Tibial artery (tissue), 4 donors: ENCODE measurements around the gene ATE1.

ENCODE experiments used
- DNase-seq, 2 donors: peaks; one replicate each; pipeline ENCODE4 v3.0.0-alpha.2; 2019
- H3K27ac ChIP-seq, 2 donors: fragments of 200-600 bp; sonication (generic) in 1 of 2; 1 replicate in 1 of 2; 2 replicates in 1 of 2; pipeline ENCODE4 v1.5.1; 2018 to 2019; ENCODE audit warnings: mild to moderate bottlenecking in 1 of 2
- H3K27me3 ChIP-seq, 2 donors: fragments of 200-600 bp; sonication (generic) in 1 of 2; one replicate each; pipeline versions ENCODE4 v1.5.1 to v1.6.0; 2016 to 2019
- H3K36me3 ChIP-seq, 3 donors: fragments of 200-600 bp; sonication (generic) in 2 of 3; one replicate each; pipeline ENCODE4 v1.5.1; 2016 to 2019; ENCODE audit warnings: mild to moderate bottlenecking in 2 of 3
- H3K4me1 ChIP-seq, 4 donors: fragments of 200-600 bp; sonication (generic) in 2 of 4; 1 replicate in 3 of 4; 2 replicates in 1 of 4; pipeline ENCODE4 v1.5.1; 2016 to 2019
- H3K4me3 ChIP-seq, 2 donors: fragments of 200-600 bp; sonication (generic) in 1 of 2; 1 replicate in 1 of 2; 2 replicates in 1 of 2; pipeline ENCODE4 v1.5.1; 2018 to 2019; ENCODE audit warnings: mild to moderate bottlenecking in 2 of 2
- H3K9me3 ChIP-seq, 3 donors: fragments of 200-600 bp; sonication (generic) in 1 of 3; one replicate each; pipeline ENCODE4 v1.5.1; 2016 to 2019
- CTCF ChIP-seq, 2 experiments: fragments of 200-600 bp in 1 of 2; fragments of 450-650 bp in 1 of 2; IDR thresholded peaks; one replicate each; pipeline ENCODE4 v1.5.1; 2017 to 2019; ENCODE audit warnings: antibody characterized with exemption in 2 of 2, mild to moderate bottlenecking in 1 of 2, moderate library complexity in 1 of 2
- intact Hi-C: fragments of 100-400 bp; cut with DNase I; formaldehyde crosslinking; loops from one replicate; pipeline ENCODE4 v1.15.0; 2023; ENCODE audit warnings: low total_unique reads

Gene ATE1

GRCh38 chr10:121715969-121716368 lies 211.9 kb downstream of the ATE1 start:
- no peak for DNase-seq
- Histone ChIP-seq H3K4me1 (no peaks in the 10 kb centered on the region), H3K27me3 (no peaks in the 10 kb centered on the region), H3K9me3 (no peaks in the 10 kb centered on the region), H3K27ac (no peak overlapping the region), H3K36me3 (no peaks in the 10 kb centered on the region), H3K4me3 (no peak overlapping the region)
- no peak for TF ChIP-seq CTCF (IDR thresholded peaks at IDR 0.05)
- intact Hi-C loops = no loop called here

GRCh38 chr10:121715076-121715475 lies 212.8 kb downstream of the ATE1 start:
- Histone ChIP-seq H3K36me3 (no peaks in the 10 kb centered on the region), H3K27me3 (no peaks in the 10 kb centered on the region), H3K27ac (no peak overlapping the region), H3K9me3 (no peaks in the 10 kb centered on the region), H3K4me3 (no peak overlapping the region), H3K4me1 (no peaks in the 10 kb centered on the region)
- intact Hi-C loops = no loop called here
- TF ChIP-seq CTCF (IDR thresholded peaks at IDR 0.05) = no peak
- no peak for DNase-seq

GRCh38 chr10:121713486-121713885 lies 214.3 kb downstream of the ATE1 start:
- Histone ChIP-seq H3K27me3 (peaks cover 0 to 5% of the 10 kb centered on the region in 2 donors), H3K36me3 (no peaks in the 10 kb centered on the region), H3K9me3 (no peaks in the 10 kb centered on the region), H3K4me1 (no peaks in the 10 kb centered on the region), H3K4me3 (no peak overlapping the region), H3K27ac (no peak overlapping the region)
- intact Hi-C loops = no loop called here
- DNase-seq = no peak
- no peak for TF ChIP-seq CTCF (IDR thresholded peaks at IDR 0.05)

GRCh38 chr10:121710971-121711370 lies 216.9 kb downstream of the ATE1 start:
- TF ChIP-seq CTCF (IDR thresholded peaks at IDR 0.05) = no peak
- Histone ChIP-seq H3K27me3 (peaks cover 0 to 8% of the 10 kb centered on the region in 2 donors), H3K4me1 (no peaks in the 10 kb centered on the region), H3K4me3 (no peak overlapping the region), H3K36me3 (no peaks in the 10 kb centered on the region), H3K9me3 (no peaks in the 10 kb centered on the region), H3K27ac (no peak overlapping the region)
- intact Hi-C loops = no loop called here
- no peak for DNase-seq

GRCh38 chr10:121710207-121710606 lies 217.6 kb downstream of the ATE1 start:
- H3K4me3 ChIP-seq = no peak overlapping the region
- peaks cover 0 to 11% of the 10 kb centered on the region in 2 donors for H3K27me3 ChIP-seq
- intact Hi-C loops = no loop called here
- H3K9me3 ChIP-seq = no peaks in the 10 kb centered on the region
- peak overlapping the region; percentile 9 to 13 for H3K27ac ChIP-seq
- H3K36me3 ChIP-seq = no peaks in the 10 kb centered on the region
- TF ChIP-seq CTCF (IDR thresholded peaks at IDR 0.05) = no peak
- no peaks in the 10 kb centered on the region for H3K4me1 ChIP-seq
- DNase-seq = peak in 1 of 2 donors; percentile 41

- H3K36me3 ChIP-seq = no peaks in the 10 kb centered on the region
- peaks cover 0 to 11% of the 10 kb centered on the region in 2 donors for H3K27me3 ChIP-seq
- no peak overlapping the region for H3K27ac ChIP-seq
- H3K9me3 ChIP-seq = no peaks in the 10 kb centered on the region
- DNase-seq = peak in 1 of 2 donors; percentile 37
- H3K4me1 ChIP-seq = no peaks in the 10 kb centered on the region
- TF ChIP-seq CTCF (IDR thresholded peaks at IDR 0.05) = peak in 1 of 2 experiments; percentile 11
- no peak overlapping the region for H3K4me3 ChIP-seq
- intact Hi-C loops = no loop called here
These were observed 218.2 kb downstream of the ATE1 start for GRCh38 chr10:121709675-121710073.
